GM18519 (cell line): ENCODE data around the gene EMC10.

Source experiments
- ATAC-seq: cut with Tn5 transposase; IDR thresholded peaks from one replicate; pipeline ENCODE4 v1.9.1; 2021; ENCODE audit warnings: mild to moderate bottlenecking, moderate library complexity; ENCODE audit not compliant: unreplicated experiment, low FRiP score

Gene EMC10

GRCh38 chr19:50536662-50537305 lies 60.5 kb downstream of the EMC10 start:
- no peak for ATAC-seq

- ATAC-seq: no peak
These were observed 61.0 kb downstream of the EMC10 start for GRCh38 chr19:50537306-50537685.

- ATAC-seq: no peak
These were observed 61.5 kb downstream of the EMC10 start for GRCh38 chr19:50537769-50538230.
